OCI-M2 (cell line): ENCODE data around the gene SMIM38.
"Not testable (repeated sequence)": the region's sequence is repeated elsewhere in the genome, so short reads cannot be mapped to it uniquely, and the experiment has no call there.

Experiments
- DNase-seq: peaks from one replicate; lab custom pipeline; 2025; ENCODE audit not compliant: unreplicated experiment; lab: John Stamatoyannopoulos, UW

SMIM38 gene

DNA sequence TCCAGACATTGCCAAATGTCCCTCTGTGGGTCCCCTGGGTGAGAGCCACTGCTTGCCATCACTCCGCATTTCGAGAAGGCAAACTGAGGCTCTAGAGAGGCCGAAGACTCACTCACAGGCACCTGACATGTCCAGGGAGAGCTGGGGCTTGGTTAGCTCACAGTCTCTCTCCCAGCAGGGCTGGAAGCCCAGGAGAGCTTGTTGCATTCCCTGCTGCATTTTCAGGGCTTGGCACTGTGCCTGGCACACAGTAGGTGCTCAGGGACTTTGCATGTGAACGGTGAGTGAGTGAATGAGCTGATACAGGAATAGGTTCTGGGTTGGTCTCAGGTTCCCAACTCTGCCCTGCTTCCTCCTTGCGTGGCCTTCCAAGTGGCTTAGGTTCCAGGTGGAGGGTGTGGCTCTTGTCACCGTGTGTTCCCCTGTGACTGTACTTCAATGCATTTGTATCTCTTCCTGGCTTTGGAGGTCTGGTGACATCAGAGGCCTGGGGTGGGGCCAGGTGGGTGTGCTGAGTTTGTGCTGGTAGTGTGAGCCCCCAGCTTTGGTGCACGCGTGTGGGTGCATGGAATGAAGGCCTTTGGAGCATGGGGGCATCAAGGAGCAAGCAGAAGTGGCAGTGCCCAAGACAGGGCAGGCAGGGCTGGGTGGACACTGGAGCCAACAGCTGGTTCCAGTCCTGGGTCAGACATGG is 18.4 kb upstream of the SMIM38 start:
- DNase-seq, result no peak

DNA sequence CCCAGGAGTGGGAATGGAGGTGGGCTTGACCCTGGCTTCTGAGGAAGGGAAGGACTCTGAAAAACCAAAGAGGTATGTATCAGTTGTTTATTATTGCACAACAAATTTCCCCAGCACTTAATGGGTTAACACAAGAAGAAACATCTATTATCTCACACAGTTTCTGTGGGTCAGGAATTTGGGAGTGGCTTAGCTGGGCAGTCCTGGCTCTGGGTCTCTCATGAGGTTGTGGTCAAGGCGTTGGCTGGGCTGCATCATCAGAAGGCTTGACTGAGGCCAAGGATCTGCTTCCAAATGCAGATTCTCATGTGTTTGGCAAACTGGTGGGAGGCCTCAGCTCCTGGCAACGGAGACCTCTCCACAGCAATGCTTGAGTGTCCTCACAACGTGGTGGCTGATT is 17.5 kb upstream of the SMIM38 start:
- no peak for DNase-seq

DNA sequence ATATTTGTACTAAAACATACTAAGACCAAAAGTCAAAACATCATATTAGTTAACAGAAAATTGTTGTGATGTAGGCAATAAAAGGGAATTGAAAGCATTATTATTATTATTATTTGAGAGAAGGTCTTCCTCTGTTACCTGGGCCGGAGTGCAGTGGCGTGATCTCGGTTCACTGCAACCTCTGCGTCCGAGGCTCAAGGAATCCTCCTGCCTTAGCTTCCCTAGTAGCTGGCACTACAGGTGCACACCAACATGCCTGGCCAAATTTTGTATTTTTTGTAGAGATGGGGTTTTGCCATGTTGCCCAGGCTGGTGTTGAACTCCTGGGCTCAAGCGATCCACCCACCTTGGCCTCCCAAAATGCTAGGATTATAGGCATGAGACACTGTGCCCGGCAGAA is 15.6 kb upstream of the SMIM38 start:
- DNase-seq, result not testable (repeated sequence)

DNA sequence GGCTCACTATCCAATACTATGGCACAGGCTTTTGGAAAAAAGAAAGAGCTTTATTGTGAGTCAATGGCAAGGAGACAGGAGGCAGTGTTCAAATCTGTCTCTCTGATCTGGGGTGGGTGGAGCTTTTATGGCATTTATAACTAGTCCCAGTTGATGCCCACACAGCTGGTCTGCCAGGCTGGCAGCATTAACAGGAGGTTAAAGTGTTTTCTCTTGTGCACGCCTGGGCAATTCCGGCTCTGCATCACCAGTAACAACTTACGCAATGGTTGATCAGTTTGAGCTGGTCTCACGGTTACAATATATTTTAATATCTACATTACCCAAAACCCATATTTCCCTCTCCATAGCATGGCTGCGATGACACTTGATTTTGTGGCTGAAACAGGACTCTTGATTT is 15.1 kb upstream of the SMIM38 start:
- no peak for DNase-seq

DNA sequence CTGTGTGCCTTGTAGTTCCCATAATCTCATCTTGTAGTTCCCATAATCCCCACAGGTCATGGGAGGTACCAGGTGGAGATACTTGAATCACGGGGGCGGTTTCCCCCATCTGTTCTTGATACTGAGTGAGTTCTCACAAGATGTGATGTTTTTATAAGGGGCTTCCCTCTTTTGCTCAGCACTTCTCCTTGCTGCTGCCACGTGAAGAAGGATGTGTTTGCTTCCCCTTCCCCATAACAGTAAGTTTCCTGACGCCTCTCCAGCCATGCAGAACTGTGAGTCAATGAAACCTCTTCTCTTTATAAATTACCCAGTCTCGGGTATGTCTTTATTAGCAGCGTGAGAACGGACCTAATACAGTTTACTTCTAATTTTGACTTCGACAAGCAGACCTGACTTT is 14.0 kb upstream of the SMIM38 start:
- DNase-seq, result no peak

DNA sequence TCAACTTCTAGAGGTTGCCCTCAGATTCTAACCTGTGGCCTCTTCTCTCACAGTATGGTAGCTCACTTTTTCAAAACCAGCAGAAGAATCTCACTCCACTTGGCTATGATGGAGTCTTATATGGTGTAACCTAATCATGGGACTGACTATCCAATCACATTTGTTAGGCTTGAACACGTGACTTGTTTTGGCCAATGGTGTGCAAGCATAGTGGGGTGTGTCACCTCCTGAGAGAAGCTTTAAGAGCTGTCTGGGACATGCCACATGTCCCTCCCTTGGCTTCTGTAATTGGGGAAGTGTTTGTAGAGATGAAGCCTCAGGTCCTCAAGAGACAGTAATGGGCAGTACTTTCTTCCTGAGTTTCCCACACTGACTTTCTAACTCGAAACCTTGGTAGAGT is 12.8 kb upstream of the SMIM38 start:
- DNase-seq, result no peak

DNA sequence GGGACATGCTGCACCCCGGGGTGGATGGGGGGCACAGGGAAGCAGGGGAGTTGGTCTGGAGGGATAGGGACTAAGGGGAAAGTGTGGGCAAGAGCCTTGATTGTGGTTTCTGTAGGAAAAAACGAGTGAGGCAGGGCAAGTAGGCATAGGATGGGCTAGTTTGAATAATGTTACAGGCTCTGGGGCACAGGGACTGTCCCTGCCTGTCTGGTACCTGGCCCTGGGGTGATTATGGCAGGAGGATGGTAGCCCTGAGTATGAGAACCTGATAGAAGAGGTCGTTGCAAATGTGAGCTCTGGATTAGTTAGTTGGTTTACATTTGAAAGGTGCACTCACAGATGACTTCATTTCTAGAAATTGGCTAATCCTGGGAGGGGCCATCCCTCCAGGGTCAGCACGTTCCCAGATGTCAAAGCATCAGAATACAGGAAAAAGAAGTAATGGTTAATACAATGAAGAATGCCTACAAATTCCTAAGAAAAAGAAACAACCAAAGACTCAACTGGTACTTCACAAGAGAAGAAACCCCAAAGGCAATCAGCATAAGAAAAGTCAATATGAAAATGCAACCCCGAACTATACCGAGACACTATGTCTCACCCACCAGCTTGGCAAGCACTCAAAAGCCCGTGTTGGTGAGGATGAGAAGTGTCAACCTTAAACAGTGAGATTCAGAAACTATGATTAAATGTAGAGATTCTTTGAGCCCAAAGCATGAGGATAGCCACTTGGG is 11.3 kb upstream of the SMIM38 start:
- DNase-seq, result no peak

DNA sequence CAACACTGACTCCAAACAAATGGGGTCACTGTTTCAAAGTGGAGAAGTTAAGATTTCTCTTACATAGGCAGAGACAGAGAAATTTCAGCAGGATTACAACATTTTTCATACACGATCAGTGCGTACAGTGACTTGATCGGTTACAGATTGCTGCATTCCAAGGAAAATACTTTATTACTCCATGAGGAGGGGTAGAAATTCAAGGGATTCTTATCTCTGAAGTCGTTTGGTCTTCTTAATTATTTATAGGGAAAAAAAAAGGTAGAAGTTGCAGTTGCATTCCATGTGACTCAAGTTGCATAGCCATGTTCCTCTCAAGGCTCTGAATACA is 10.7 kb upstream of the SMIM38 start:
- DNase-seq, result no peak

DNA sequence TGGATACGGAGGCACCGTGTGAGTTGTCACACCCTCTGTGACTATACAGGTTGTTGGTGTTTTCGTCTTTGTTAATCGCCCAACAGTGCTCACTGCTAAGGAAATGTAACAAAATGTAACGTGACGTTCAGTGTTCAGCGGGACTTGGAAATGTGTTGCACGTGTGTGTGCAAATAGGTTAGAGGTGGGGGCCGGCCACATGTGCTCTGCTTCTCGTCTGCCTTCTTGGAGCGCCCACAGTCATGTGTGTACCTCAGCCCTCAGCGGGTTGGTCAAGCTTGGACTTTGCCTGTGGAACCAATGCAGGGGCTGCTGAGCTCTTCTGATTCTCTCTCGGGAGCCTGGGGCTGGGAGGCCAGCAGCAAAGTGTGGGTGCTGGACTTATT is 7.4 kb upstream of the SMIM38 start:
- DNase-seq, result no peak

DNA sequence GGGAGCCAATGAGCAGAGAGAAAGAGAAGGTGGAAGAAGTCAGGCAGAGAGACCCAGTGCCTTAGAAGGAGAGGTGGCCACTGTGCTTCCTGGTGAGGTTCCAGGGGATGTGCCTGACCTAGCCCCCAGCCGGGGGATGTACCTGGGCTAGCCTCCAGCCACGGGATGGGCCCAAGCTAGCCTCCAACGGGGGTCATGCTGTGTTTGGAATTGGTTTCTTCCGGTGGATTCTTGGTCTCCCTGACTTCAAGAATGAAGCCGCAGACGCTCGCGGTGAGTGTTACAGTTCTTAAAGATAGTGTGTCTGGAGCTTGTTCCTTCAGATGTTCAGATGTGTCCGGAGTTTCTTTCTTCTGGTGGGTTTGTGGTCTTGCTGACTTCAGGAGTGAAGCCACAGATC is 6.9 kb upstream of the SMIM38 start:
- no peak for DNase-seq

DNA sequence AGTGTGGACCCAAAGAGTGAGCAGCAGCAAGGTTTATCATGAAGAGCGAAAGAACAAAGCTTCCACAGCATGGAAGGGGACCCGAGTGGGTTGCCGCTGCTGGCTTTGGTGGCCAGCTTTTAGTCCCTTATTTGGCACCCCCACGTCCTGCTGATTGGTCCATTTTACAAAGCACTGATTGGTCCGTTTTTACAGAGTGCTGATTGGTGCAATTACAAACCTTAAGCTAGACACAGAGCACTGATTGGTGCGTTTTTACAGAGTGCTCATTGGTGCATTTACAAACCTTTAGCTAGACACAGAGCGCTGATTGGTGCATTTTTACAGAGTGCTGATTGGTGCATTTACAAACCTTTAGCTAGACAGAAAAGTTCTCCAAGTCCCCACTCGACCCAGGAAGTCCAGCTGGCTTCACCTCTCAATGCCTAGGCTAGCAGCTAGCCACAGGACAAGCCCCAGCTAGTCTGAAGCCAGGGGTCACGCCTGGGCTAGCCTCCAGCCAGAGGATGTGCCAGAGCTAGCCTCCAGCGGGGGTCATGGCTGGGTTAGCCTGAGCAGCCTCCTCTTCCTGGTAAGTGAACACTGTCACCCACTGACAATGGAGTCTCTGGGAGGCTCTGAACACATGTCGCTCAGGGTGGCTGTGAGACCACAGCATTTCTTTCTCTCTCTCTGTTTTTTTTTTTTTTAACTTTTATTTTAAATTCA is 6.2 kb upstream of the SMIM38 start:
- not testable (repeated sequence) for DNase-seq

DNA sequence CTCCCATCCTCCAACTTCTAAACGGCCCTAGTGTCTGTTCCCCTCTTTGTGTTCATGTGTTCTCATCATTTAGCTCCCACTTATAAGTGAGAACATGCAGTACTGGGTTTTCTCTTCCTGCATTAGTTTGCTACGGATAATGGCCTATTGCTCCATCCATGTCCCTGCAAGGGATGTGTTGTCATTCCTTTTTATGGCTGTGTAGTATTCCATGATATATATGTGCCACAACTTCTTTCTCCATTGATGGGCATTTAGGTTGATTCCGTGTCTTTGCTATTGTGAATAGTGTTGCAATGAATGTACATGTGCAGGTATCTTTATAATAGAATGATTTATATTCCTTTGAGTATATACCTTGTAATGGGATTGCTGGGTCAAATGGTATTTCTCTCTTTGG is 5.6 kb upstream of the SMIM38 start:
- no peak for DNase-seq

DNA sequence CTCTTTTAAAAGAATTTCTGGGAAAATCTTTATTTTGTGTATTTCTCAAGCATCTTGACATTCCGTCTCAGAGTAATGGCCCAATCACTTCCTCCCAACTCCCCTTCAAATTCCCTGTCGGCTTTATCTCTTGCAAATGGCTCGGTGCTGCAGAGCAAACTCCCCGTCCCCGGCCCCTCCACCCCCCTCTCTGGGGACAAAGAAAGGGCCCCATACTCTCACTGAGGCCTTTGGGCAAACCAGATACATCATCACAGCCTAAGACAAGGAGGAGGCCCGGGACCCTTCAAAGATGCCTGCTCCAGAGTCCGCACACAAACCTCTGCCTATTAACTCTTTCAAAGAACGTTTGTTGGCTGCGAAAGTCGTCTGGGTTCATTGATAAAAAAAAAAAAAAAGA is 3.9 kb upstream of the SMIM38 start:
- no peak for DNase-seq

DNA sequence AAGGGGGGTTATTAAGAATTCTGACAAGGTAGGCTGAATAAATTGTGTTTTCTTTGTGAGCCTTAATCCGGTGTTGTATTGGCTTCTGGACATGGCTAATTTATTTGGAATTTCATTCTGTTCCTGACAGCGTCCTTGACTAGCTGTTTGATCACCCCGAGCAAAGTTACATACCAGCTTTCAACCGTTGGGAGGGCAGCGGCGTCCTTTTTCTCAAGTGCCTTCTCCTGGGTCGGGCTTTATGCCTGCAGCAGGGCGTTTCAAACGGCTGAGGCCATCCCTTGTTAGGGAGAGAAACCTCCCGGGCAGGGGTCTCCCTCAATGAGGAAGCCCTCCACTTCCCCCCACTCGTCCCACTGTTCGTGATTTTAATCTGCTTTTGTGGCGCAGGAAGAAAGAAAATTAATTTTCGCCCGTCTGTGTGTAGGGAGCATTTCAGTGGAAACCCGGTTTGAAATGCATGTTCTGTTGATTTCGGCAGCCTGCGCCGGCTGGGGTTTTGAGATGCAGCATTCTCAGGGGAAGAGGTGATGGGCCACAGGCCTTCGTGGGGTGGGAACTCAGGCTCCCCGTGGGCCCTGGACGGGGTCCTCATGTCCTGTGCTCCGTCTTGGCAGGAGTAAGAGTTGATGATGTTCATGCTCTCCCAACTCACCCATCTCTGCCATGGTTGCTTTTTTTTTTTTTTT is 2.9 kb upstream of the SMIM38 start:
- no peak for DNase-seq

DNA sequence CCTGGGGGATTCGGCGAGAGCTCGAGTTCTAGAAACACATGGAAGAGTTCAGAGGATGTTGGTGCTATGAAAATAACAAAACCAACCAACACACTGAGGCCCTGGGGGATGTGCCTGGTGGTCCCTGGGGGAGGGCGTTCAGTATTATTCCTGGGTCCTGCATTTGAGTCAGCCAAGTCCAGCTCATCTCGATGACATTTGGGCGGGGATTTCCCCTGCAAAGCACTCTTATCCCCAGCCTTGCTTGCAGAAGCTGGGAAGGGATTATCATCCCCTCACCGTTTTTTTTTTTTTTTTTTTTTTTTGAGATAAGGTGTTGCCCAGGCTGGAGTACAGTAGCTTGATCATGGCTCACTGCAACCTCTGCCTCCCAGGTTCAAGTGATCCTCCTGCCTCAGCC is 2.1 kb upstream of the SMIM38 start:
- no peak for DNase-seq

DNA sequence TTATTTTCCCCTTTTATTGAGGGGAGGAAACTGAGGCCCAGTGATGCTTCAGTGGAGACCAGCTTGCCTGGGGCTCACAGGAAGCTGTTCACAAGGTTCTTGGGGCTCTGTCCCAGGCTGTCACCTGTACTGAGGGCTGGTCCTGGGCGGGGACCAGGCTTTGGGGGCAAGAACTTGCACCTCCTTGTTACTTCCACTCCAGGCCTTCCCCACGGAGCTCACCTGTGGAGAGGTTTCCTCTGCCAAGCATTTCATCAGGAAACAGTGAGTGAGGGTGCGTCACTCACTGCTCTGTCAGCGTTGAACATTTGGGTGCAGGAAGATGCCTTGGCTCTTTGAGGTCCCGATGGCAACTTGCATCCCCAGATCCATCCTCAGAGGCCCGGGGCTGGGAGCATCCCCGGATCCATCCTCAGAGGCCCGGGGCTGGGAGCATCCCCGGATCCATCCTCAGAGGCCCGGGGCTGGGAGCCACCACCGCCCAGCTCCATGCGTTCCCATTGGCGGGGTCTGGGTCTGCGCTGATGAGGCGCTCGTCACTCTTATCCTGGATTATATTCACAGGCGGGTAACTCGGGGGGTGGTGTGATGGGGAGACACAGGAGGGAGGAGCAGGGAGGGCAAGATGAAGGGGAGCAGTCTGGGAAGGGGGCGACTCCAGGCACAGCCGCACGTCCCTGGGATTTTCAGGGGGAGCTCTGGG is 1.4 kb upstream of the SMIM38 start:
- DNase-seq, result no peak

DNA sequence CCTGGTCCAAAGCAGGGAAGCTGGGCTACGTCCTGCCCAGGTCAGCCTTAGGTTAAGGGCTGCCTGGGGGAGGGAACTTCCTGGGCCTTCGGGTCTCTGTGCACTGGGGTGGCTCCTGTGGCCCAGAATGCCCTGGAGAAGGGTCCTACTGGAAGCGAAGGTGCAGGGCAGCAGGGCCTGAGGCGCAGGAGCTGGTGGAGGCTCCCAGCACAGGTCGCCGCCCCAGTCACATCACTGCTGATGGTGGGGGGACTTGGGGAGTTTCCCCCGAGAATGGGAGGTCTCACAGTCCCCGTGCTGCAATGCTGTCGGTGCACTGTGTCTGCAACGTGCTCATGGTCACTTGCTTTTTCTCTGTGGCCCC is 815 bp upstream of the SMIM38 start:
- DNase-seq, result no peak

DNA sequence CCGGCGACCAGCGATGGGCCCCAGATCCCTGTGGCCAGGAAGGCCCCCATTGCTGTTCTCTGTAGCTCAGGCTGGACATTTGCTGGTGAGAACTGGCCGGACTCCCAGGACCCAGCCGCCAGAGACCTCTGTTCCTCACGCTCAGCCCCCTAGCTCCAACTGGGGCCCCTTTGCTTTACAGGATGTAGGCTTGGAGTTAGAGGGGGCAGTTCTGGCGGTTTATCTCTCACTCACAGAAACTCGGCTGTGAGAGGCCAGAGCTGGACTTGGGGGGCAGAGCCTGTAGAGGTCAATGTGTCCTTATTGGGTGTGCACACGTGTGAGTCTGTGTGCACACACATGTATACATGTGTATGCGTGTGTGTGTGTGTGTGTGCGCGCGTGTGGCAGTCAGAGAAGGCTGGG is 502 bp downstream of the SMIM38 start:
- no peak for DNase-seq

DNA sequence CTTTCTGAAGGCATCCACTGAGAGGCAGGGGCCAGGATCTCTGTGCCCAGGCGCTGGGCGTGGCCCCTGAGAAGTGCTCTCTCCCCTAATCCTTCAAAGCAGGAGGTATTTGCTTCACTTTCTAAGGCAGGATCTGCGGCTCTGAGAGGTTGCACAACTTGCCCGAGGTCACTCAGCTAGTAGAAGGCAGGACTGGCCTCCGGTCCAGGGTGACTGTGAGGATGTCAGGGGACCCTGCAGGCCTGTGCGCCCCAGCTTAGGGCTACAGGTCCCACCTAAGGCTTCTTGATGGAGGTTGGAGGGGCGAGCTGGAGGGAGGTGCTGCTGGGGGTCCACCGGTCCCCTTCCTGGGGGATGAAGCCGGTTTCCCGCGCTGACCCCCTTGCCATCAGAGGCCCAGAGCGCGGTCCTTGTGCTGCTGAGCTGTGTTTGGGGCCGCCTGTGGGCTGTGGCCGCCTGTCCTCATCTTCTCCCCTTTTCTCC is 979 bp downstream of the SMIM38 start:
- DNase-seq, result no peak

DNA sequence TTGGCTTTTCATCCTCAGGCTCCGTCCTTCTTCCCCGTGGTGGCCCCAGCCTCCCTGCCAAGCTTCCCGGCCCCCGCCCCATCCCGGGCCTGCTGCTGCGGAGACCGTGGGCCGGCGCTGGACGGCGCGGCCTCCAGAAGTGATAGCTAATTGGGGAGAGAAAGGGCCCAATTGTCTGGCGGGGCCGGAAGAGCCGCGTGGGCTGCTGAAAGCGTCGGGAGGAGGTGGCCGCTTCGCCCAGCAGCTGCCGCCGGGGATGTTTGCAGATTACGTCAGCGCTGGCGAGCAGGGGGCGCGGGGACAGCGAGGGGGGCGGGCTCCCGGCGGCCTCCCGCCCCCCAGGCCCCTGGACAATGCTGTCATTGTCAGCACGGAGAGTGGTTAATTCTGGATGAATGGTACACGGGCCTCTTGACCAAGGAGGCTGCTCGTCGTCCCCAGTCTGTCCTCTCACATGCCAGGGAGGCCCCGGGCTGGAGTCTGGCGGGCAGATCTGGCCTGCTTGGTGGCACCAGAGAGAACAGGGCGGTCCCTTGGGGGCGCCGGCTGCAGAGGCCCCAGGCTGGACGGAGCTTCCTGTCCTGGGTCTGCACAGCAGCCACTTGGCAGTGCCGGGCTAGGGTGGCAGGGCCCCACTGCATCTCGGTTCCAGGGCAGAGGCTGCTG is 1.6 kb downstream of the SMIM38 start:
- DNase-seq, result no peak

DNA sequence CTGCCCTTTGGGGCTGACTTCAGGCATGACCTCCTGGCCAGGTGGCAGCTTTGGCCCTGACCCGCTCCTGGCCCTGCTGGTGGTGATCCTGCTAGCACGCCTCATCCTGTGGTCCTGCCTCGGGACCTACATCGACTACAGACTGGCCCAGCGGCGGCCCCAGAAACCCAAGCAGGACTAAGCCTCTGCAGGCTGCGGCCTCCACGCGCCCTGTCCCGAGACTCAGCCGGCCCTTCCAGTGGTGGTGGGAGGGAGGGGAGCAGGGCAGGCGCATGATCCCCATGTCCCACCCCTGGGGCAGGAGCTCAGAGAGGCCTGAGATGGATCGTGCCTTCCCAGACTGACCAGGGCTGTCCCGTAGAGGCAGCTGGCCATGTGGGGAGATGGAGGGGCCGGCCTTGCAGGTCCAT is 2.1 kb downstream of the SMIM38 start:
- no peak for DNase-seq
